Measurements from ENCODE around the gene GBF1.

DNA sequence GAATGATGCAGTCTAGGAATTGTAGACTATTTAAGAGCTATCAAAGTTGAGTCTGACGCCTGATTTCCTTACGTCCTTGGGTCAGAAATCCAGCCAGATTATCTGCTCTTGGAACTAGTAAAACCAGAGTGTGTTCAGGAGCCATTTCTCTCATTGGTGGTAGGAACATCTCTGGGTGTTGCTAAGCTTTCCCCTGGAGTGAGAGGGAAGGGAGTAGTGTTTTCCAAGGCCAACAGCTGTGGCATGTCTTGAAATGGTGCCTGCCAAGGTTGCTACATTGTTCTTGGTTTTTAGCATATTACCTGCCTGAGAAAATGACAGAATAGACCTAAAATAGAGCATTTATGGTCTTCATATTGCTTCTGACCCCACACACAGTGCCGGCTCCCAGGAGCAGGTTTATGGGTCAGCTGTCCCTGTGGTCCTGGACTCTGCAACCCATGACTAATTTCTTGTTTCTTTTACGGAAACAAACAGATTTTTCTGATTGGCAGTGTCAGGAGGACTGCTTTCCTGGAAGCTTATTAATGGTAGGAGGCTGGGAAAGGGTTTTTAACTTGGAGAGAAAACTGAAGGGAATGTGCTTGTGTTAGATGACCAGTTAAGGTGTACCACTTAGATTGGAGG, 17.5 kb downstream of the GBF1 start:
- TF ChIP-seq CTCF (IDR thresholded peaks at IDR 0.05; ENCODE audit: poor library complexity), result no peak
- TF ChIP-seq EZH2 (IDR thresholded peaks at IDR 0.05; ENCODE audit: borderline replicate concordance), result no peak
- no peak for TF ChIP-seq EZH2phosphoT487 (IDR thresholded peaks at IDR 0.05; ENCODE audit: low read depth, severe bottlenecking, unreplicated experiment)

Data from hepatocyte (in vitro differentiated cells).